ENCODE measurements around the gene AHCY.
"Not testable (repeated sequence)": the region's sequence is repeated elsewhere in the genome, so short reads cannot be mapped to it uniquely, and the experiment has no call there.

DNA sequence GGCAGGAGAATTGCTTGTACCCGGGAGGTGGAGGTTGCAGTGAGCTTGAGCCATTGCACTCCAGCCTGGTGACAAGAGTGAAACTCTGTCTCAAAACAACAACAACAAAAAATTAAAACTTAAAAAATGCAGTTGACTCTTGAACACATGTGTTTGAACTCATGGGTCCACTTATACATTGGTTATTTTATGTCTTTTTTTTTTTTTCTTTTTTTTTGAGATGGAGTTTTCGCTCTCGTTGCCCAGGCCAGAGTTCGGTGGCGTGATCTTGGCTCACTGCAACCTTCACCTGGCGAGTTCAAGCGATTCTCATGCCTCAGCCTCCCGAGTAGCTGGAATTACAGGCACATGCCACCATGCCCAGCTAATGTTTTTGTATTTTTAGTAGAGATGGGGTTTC is 39.7 kb downstream of the AHCY start:
- TF ChIP-seq, protein P1, sequence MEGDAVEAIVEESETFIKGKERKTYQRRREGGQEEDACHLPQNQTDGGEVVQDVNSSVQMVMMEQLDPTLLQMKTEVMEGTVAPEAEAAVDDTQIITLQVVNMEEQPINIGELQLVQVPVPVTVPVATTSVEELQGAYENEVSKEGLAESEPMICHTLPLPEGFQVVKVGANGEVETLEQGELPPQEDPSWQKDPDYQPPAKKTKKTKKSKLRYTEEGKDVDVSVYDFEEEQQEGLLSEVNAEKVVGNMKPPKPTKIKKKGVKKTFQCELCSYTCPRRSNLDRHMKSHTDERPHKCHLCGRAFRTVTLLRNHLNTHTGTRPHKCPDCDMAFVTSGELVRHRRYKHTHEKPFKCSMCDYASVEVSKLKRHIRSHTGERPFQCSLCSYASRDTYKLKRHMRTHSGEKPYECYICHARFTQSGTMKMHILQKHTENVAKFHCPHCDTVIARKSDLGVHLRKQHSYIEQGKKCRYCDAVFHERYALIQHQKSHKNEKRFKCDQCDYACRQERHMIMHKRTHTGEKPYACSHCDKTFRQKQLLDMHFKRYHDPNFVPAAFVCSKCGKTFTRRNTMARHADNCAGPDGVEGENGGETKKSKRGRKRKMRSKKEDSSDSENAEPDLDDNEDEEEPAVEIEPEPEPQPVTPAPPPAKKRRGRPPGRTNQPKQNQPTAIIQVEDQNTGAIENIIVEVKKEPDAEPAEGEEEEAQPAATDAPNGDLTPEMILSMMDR (IDR thresholded peaks at IDR 0.05) = not testable (repeated sequence)
- TF ChIP-seq EP300, POLR2A, POLR2AphosphoS5 (IDR thresholded peaks at IDR 0.05): not testable (repeated sequence)
